Measurements from ENCODE around the gene BLM. TPM values are rescaled to one million over a fixed set of nuclear protein-coding genes. Genes with fewer than 3 reads are reported as not detected.

BLM gene
- total RNA-seq, 1 experiment from 2014 or later: 24.6 TPM

GRCh38 chr15:90787881-90788280 is 70.7 kb downstream of the BLM start:
- Histone ChIP-seq H3K27ac (ENCODE audit: low read depth, low read length) (no peak overlapping the region), H3K9me3 (ENCODE audit: control insufficient read depth in 1 of 2, insufficient read depth in 1 of 2, low read depth in 1 of 2, low read length in 2 of 2) (no peaks in the 10 kb centered on the region), H3K9me2 (ENCODE audit: insufficient read depth) (no peaks in the 10 kb centered on the region), H4K20me1 (ENCODE audit: insufficient read depth) (no peaks in the 10 kb centered on the region), H3K4me3 (replicated peaks in 1 of 2; ENCODE audit: low read depth in 1 of 2, low read length in 2 of 2) (no peak overlapping the region), H3K36me3 (ENCODE audit: control insufficient read depth in 1 of 2, insufficient read depth in 2 of 2, low read length in 2 of 2) (peaks cover 3 to 7% of the 10 kb centered on the region in 2 experiments; a peak in 1 of 4 replicates), H3K4me2 (ENCODE audit: low read length) (no peak overlapping the region), H3K27me3 (ENCODE audit: insufficient read depth, low read length) (no peaks in the 10 kb centered on the region), H3K4me1 (ENCODE audit: control insufficient read depth in 1 of 2, insufficient read depth in 2 of 2, low read length in 2 of 2) (no peaks in the 10 kb centered on the region), H3K9ac (ENCODE audit: low read length) (no peak overlapping the region), H3K79me2 (ENCODE audit: insufficient read depth, low read length) (no peaks in the 10 kb centered on the region), H2AFZ (ENCODE audit: low read depth, low read length, poor library complexity, severe bottlenecking) (no peak overlapping the region)
- ChIA-PET CTCF (no interaction called here), POLR2A (no interaction called here), RAD21 (ENCODE audit: low non-redundant PET in 1 of 2, low total read pairs in 2 of 2, uncharacterized antibody in 2 of 2, unreplicated experiment in 2 of 2) (no interaction called here)
- BruUV-seq (replicated peaks): no TSS peak
- DNase-seq (ENCODE audit: low read depth, low spot score) (no peak), ATAC-seq (no peak)
- intact Hi-C loops (cut with micrococcal nuclease): no loop called here
- TF ChIP-seq EZH2 (IDR thresholded peaks at IDR 0.05): no peak
- TF ChIP-seq TCF7L2 (IDR thresholded peaks at IDR 0.05; ENCODE audit: borderline replicate concordance, extremely low read depth, insufficient read depth, insufficient read length): no peak
- no peak for TF ChIP-seq ZNF274 (IDR thresholded peaks at IDR 0.05; ENCODE audit: low read depth, low read length)
- no peak for TF ChIP-seq CEBPB (IDR thresholded peaks at IDR 0.05; ENCODE audit: low read depth)
- TF ChIP-seq POLR2A (IDR thresholded peaks at IDR 0.05; ENCODE audit: borderline replicate concordance, extremely low read depth, insufficient read depth, insufficient read length): no peak
- TF ChIP-seq, protein P1, sequence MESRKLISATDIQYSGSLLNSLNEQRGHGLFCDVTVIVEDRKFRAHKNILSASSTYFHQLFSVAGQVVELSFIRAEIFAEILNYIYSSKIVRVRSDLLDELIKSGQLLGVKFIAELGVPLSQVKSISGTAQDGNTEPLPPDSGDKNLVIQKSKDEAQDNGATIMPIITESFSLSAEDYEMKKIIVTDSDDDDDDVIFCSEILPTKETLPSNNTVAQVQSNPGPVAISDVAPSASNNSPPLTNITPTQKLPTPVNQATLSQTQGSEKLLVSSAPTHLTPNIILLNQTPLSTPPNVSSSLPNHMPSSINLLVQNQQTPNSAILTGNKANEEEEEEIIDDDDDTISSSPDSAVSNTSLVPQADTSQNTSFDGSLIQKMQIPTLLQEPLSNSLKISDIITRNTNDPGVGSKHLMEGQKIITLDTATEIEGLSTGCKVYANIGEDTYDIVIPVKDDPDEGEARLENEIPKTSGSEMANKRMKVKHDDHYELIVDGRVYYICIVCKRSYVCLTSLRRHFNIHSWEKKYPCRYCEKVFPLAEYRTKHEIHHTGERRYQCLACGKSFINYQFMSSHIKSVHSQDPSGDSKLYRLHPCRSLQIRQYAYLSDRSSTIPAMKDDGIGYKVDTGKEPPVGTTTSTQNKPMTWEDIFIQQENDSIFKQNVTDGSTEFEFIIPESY (IDR thresholded peaks at IDR 0.05; ENCODE audit: extremely low read depth, insufficient replicate concordance, low read length): no peak
- no peak for TF ChIP-seq POLR2AphosphoS5 (IDR thresholded peaks at IDR 0.05; ENCODE audit: low read depth, low read length)
- no peak for TF ChIP-seq CBX3 (IDR thresholded peaks at IDR 0.05; ENCODE audit: low read depth)
- TF ChIP-seq EGR1 (IDR thresholded peaks at IDR 0.05; ENCODE audit: low read depth): no peak
- TF ChIP-seq, protein P2, sequence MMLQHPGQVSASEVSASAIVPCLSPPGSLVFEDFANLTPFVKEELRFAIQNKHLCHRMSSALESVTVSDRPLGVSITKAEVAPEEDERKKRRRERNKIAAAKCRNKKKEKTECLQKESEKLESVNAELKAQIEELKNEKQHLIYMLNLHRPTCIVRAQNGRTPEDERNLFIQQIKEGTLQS (IDR thresholded peaks at IDR 0.05): no peak

Data from HCT116 (cell line).